K562 (cell line): Measurements from ENCODE around the gene POFUT2. TPM values are rescaled to one million over a fixed set of nuclear protein-coding genes. Genes with fewer than 3 reads are reported as not detected.

Experiments used
- ATAC-seq: fragments of 200-7000 bp; cut with Tn5 transposase; 3 replicates; pipeline ENCODE4 v1.9.1; 2020; ENCODE audit warnings: moderate library complexity
- BruUV-seq: library from RNA; stranded (reverse); fragments of 400-500 nt; replicated peaks from 2 replicates; lab custom pipeline; 2021; lab: Mats Ljungman, UMichigan
- CTCF ChIA-PET: fragments of 300-600 bp; formaldehyde crosslinking; extraction: SDS; loops from one replicate; lab custom pipeline; 2021; ENCODE audit warnings: low intra/inter-chr PET ratio; lab: Yijun Ruan, JAX
- POLR2A ChIA-PET: fragments of 300-600, 350-650 bp; sonication (Branson Sonifier 250); formaldehyde crosslinking; extraction: SDS; loops from one replicate; lab custom pipeline; 2021; ENCODE audit warnings: antibody characterized with exemption, inconsistent platforms; lab: Yijun Ruan, JAX
- DNase-seq, 4 experiments: peaks; one replicate each; pipeline versions ENCODE4 v3.0.0 to v3.0.0-alpha.2; 2011 to 2018; ENCODE audit warnings: low spot score in 3 of 4, mixed read lengths in 3 of 4; ENCODE audit errors: extremely low read depth in 1 of 4
- FAIRE-seq: peaks from 2 replicates; lab custom pipeline; 2011; peaks lifted over from hg19 to GRCh38; lab: Jason Lieb, UNC
- H2AFZ ChIP-seq: 2 replicates; pipeline ENCODE4 v1.6.0; 2011; ENCODE audit warnings: low read depth, low read length, control low read depth, inconsistent platforms
- H3K27ac ChIP-seq: fragments of 200-600 bp; 3 replicates; pipeline ENCODE4 v1.8.0; 2011; ENCODE audit warnings: low read depth, mild to moderate bottlenecking, control low read depth, inconsistent platforms, low read length, moderate library complexity, mixed read lengths; ENCODE audit errors: extremely low read depth
- H3K27me3 ChIP-seq, 2 experiments: fragments of 300-600 bp in 1 of 2; 2 replicates in 1 of 2; 3 replicates in 1 of 2; pipeline versions ENCODE4 v1.6.0 to v1.8.0; 2011; ENCODE audit warnings: inconsistent platforms in 2 of 2, low read length in 2 of 2, mild to moderate bottlenecking in 1 of 2, mixed read lengths in 1 of 2, moderate library complexity in 1 of 2; ENCODE audit not compliant: control insufficient read depth in 2 of 2, insufficient read depth in 2 of 2
- H3K36me3 ChIP-seq: fragments of 300-600 bp; 3 replicates; pipeline ENCODE4 v1.8.0; 2011; ENCODE audit warnings: mild to moderate bottlenecking, low read length, inconsistent platforms; ENCODE audit not compliant: control insufficient read depth, insufficient read depth
- H3K4me1 ChIP-seq, 2 experiments: fragments of 200-600 bp in 1 of 2; replicated peaks in 1 of 2; 2 replicates in 1 of 2; 3 replicates in 1 of 2; pipeline versions ENCODE4 v1.5.1 to v1.8.0; 2011; ENCODE audit warnings: inconsistent platforms in 2 of 2, low read length in 2 of 2, mild to moderate bottlenecking in 1 of 2, mixed read lengths in 1 of 2, moderate library complexity in 1 of 2; ENCODE audit not compliant: control insufficient read depth in 2 of 2, insufficient read depth in 2 of 2
- H3K4me2 ChIP-seq: 2 replicates; pipeline ENCODE4 v1.6.1; 2011; ENCODE audit warnings: low read length, control low read depth, inconsistent platforms, mixed read lengths; ENCODE audit not compliant: insufficient read depth
- H3K4me3 ChIP-seq: fragments of 200-600 bp; sonication (generic), shearing (Covaris generic); 2 replicates; pipeline ENCODE4 v1.5.1; 2016; ENCODE audit warnings: control low read depth, inconsistent platforms
- H3K79me2 ChIP-seq: fragments of 200-600 bp; 3 replicates; pipeline ENCODE4 v1.8.0; 2011; ENCODE audit warnings: low read length, inconsistent platforms; ENCODE audit not compliant: control insufficient read depth, insufficient read depth
- H3K9ac ChIP-seq, 2 experiments: 2 replicates each; pipeline versions ENCODE4 v1.6.0 to v1.6.1; 2011; ENCODE audit warnings: low read depth in 2 of 2, low read length in 2 of 2, control low read depth in 1 of 2, inconsistent platforms in 1 of 2, mild to moderate bottlenecking in 1 of 2, mixed read lengths in 1 of 2; ENCODE audit not compliant: insufficient read depth in 1 of 2
- H3K9me1 ChIP-seq: one replicate; pipeline ENCODE4 v1.6.0; 2011; ENCODE audit warnings: inconsistent platforms, mild to moderate bottlenecking, low read length, moderate library complexity; ENCODE audit not compliant: control insufficient read depth, insufficient read depth
- H3K9me3 ChIP-seq: replicated peaks from 2 replicates; pipeline ENCODE4 v1.5.1; 2011; ENCODE audit warnings: low read depth, low read length, inconsistent platforms; ENCODE audit not compliant: control insufficient read depth, insufficient read depth
- H4K20me1 ChIP-seq: replicated peaks from 2 replicates; pipeline ENCODE4 v1.6.1; 2011; ENCODE audit warnings: low read length, inconsistent platforms, mixed read lengths; ENCODE audit not compliant: control insufficient read depth, insufficient read depth
- CUX1 ChIP-seq: fragments of 200-800 bp; sonication (Bioruptor generic); IDR thresholded peaks from 2 replicates; pipeline ENCODE4 v1.6.1; 2016; ENCODE audit warnings: missing genetic modification characterization, missing compliant biosample characterization
- EP400 ChIP-seq: fragments of 450-650 bp; IDR thresholded peaks from 2 replicates; pipeline ENCODE4 v1.6.1; 2017; ENCODE audit warnings: antibody characterized with exemption, mild to moderate bottlenecking, moderate library complexity
- GABPB2 ChIP-seq: fragments of 250-450 bp; sonication (Bioruptor Pico); conservative IDR thresholded peaks from 2 replicates; pipeline ENCODE4 v1.5.1; 2021; ENCODE audit warnings: mild to moderate bottlenecking
- MLLT1 ChIP-seq, 2 experiments: fragments of 450-650 bp; IDR thresholded peaks; 2 replicates each; pipeline ENCODE4 v1.6.1; 2016
- NBN ChIP-seq: fragments of 450-650 bp; IDR thresholded peaks from 2 replicates; pipeline ENCODE4 v1.6.1; 2016; ENCODE audit warnings: low read depth, mild to moderate bottlenecking
- PCBP1 ChIP-seq: fragments of 200-400 bp; formaldehyde crosslinking; IDR thresholded peaks from 2 replicates; pipeline ENCODE4 v1.6.1; 2018; ENCODE audit warnings: mild to moderate bottlenecking, low read depth, low read length; ENCODE audit not compliant: poor library complexity, severe bottlenecking
- SIX5 ChIP-seq, 2 experiments: IDR thresholded peaks; 2 replicates each; pipeline ENCODE4 v1.6.1; 2011; ENCODE audit warnings: low read length in 2 of 2, borderline replicate concordance in 1 of 2, low read depth in 1 of 2, mild to moderate bottlenecking in 1 of 2, moderate library complexity in 1 of 2; ENCODE audit not compliant: insufficient read depth in 1 of 2
- ZBTB33 ChIP-seq: sonication (generic); formaldehyde crosslinking; IDR thresholded peaks from 2 replicates; pipeline ENCODE4 v1.8.1; 2023; ENCODE audit warnings: mild to moderate bottlenecking, missing genetic modification reagents
- ZNF165 ChIP-seq: fragments of 250-450 bp; sonication (Bioruptor Pico); IDR thresholded peaks from 2 replicates; pipeline ENCODE4 v1.4.0; 2020; ENCODE audit warnings: borderline replicate concordance
- ZNF764 ChIP-seq: fragments of 250-450 bp; sonication (Bioruptor Pico); IDR thresholded peaks from 2 replicates; pipeline ENCODE4 v1.4.0; 2020; ENCODE audit warnings: low read depth, mild to moderate bottlenecking, moderate library complexity
- WGBS: fragments of 100-300 bp; shearing (Covaris generic); methylation state at CpG from one replicate; pipeline ENCODE4 v1.1.6; 2016; ENCODE audit warnings: low coverage, mixed read lengths; ENCODE audit not compliant: insufficient coverage; ENCODE audit errors: missing lambda C conversion rate; 5-methylcytosine and 5-hydroxymethylcytosine counted together
- in situ Hi-C: fragments of 300-500 bp; cut with MboI; formaldehyde crosslinking; loops from 4 replicates; pipeline ENCODE4 v1.15.0; 2018; ENCODE audit warnings: inconsistent platforms, mixed read lengths
- intact Hi-C: fragments of 100-400 bp; cut with micrococcal nuclease; formaldehyde crosslinking; loops from 2 replicates; pipeline ENCODE4 v1.14.2; 2022
- polyA plus RNA-seq, 8 experiments: library from polyadenylated mRNA; depleted of rRNA in 4 of 8; stranded (reverse) in 5 of 8; unstranded in 3 of 8; fragments of >200 nt; fragmentation: Nextera tagmentation in 2 of 8; fragmentation: Illumina TruSeq in 1 of 8; extraction: Ambion mirVana in 2 of 8; extraction: Trizol in 1 of 8; gene quantifications; 2 replicates each; pipeline versions ENCODE4 v1.2.1 to v1.2.3, GENCODE V29; 2011 to 2014; ENCODE audit warnings: inconsistent platforms in 1 of 8, missing spikeins in 1 of 8
- total RNA-seq, 7 experiments: library from RNA; depleted of rRNA in 6 of 7; stranded (reverse); fragments of >200 nt in 6 of 7; fragmentation: Illumina TruSeq in 2 of 7; extraction: Trizol in 2 of 7; gene quantifications; 2 replicates each; pipeline versions ENCODE4 v1.2.1 to v1.2.3, GENCODE V29; 2011 to 2021; ENCODE audit warnings: low replicate concordance in 1 of 7

POFUT2 gene
- total and polyA plus RNA-seq, 9 of the 15 experiments (the other 6 are each of a cell fraction or from before 2014, with no cell fraction given): 1.1 to 24.2 (median 11.0) TPM

GRCh38 chr21:45300786-45301520 is 13.3 kb upstream of the POFUT2 start:
- Histone ChIP-seq H3K9ac (no peak overlapping the region; a peak in 1 of 4 replicates), H3K4me2 (no peak overlapping the region), H3K27ac (no peak overlapping the region), H2AFZ (no peak overlapping the region), H3K4me3 (no peak overlapping the region), H3K27me3 (peaks cover 0 to 38% of the 10 kb centered on the region in 2 experiments; a peak in 2 of 5 replicates), H3K36me3 (no peaks in the 10 kb centered on the region), H3K4me1 (peaks cover 17 to 52% of the 10 kb centered on the region in 2 experiments), H4K20me1 (no peaks in the 10 kb centered on the region), H3K79me2 (no peaks in the 10 kb centered on the region), H3K9me1 (no peaks in the 10 kb centered on the region), H3K9me3 (no peaks in the 10 kb centered on the region)
- BruUV-seq: no TSS peak
- FAIRE-seq (no peak), DNase-seq (no peak), ATAC-seq (no peak)
- 51% methylated on average over 39 of the region's 43 CpGs for WGBS
- TF ChIP-seq NBN (no peak), CUX1 (no peak), MLLT1 (IDR thresholded peaks at IDR 0.05) (no peak), SIX5 (IDR thresholded peaks at IDR 0.05; ENCODE audit: borderline replicate concordance in 1 of 2, insufficient read depth in 1 of 2, low read depth in 1 of 2, low read length in 2 of 2) (no peak), ZBTB33 (peak; percentile 29; the same call in 1 of the 2 replicates), GABPB2 (CRISPR knock-in tag) (no peak), ZNF165 (no peak), EP400 (no peak), PCBP1 (peak; percentile 20), ZNF764 (CRISPR knock-in tag) (no peak)
- POLR2A ChIA-PET: interaction anchor here (0.9 kb wide), 1 partner anchor 10 kb away, joined by 3 read pairs; no protein-coding TSS in a partner anchor
- in situ Hi-C loops (loop anchor here (5.0 to 10.0 kb wide), 2 partner anchors 131 to 524 kb away; no protein-coding TSS in a partner anchor), intact Hi-C loops (no loop called here)
- CTCF ChIA-PET: no interaction called here
